ENCODE results near the gene SEC14L3. TPM values are rescaled to one million over a fixed set of nuclear protein-coding genes. Genes with fewer than 3 reads are reported as not detected.

Gene SEC14L3
- total and polyA plus RNA-seq, 2 donors (not counting 1 experiment from before 2014, with no cell fraction given): not detected

DNA sequence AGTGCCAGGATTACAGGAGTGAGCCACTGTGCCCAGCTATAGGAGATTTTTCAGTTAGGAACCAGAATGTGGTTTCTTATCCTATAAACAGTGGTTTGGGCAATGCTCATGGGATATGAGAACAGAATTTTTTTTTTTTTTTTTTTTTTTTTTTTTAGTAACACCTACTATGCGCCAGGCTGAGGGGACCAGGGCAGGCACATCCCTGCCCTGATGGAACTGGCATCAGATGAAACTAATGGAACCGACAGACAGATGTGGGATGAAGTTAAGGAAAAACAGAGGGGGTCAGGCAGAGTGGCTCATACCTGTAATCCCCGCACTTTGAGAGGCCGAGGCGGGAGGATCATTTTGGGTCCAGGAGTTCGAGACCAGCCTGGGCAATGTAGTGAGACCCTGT lies 28.8 kb upstream of the SEC14L3 start:
- CTCF ChIA-PET: no interaction called here
- no peak for ATAC-seq (ENCODE audit: low read depth)
- intact Hi-C loops (cut with micrococcal nuclease): no loop called here
- Histone ChIP-seq H3K4me2 (replicated peaks; ENCODE audit: low read depth, low read length, poor library complexity, severe bottlenecking) (no peak overlapping the region), H3K4me3 (ENCODE audit: control extremely low read depth in 1 of 5, extremely low read depth in 1 of 5, insufficient read depth in 1 of 5, low read depth in 2 of 5, low read length in 4 of 5) (no peak overlapping the region), H4K20me1 (ENCODE audit: control insufficient read depth, insufficient read depth, low read length, poor library complexity, severe bottlenecking) (no peaks in the 10 kb centered on the region), H3K4me1 (ENCODE audit: control insufficient read depth in 2 of 2, insufficient read depth in 2 of 2, low read length in 2 of 2) (no peaks in the 10 kb centered on the region), H3K27ac (ENCODE audit: low read length in 2 of 2) (no peak overlapping the region), H3K9me3 (ENCODE audit: control extremely low read depth in 1 of 3, control insufficient read depth in 2 of 3, insufficient read depth in 1 of 3, low read length in 2 of 3) (no peaks in the 10 kb centered on the region), H3K36me3 (replicated peaks in 1 of 2; ENCODE audit: control extremely low read depth in 1 of 2, control insufficient read depth in 1 of 2, extremely low read depth in 1 of 2, insufficient read depth in 2 of 2, low read length in 1 of 2) (no peaks in the 10 kb centered on the region), H2AFZ (ENCODE audit: insufficient read depth, low read depth, low read length, poor library complexity, severe bottlenecking) (no peak overlapping the region), H3K79me2 (ENCODE audit: control insufficient read depth, insufficient read depth, low read length) (no peaks in the 10 kb centered on the region), H3K27me3 (replicated peaks in 1 of 4; ENCODE audit: control extremely low read depth in 1 of 4, control insufficient read depth in 3 of 4, insufficient read depth in 4 of 4, low read length in 3 of 4) (peaks cover 0 to 13% (median 5%) of the 10 kb centered on the region in 4 experiments), H3K9ac (ENCODE audit: low read length) (no peak overlapping the region)
- TF ChIP-seq, protein P1, sequence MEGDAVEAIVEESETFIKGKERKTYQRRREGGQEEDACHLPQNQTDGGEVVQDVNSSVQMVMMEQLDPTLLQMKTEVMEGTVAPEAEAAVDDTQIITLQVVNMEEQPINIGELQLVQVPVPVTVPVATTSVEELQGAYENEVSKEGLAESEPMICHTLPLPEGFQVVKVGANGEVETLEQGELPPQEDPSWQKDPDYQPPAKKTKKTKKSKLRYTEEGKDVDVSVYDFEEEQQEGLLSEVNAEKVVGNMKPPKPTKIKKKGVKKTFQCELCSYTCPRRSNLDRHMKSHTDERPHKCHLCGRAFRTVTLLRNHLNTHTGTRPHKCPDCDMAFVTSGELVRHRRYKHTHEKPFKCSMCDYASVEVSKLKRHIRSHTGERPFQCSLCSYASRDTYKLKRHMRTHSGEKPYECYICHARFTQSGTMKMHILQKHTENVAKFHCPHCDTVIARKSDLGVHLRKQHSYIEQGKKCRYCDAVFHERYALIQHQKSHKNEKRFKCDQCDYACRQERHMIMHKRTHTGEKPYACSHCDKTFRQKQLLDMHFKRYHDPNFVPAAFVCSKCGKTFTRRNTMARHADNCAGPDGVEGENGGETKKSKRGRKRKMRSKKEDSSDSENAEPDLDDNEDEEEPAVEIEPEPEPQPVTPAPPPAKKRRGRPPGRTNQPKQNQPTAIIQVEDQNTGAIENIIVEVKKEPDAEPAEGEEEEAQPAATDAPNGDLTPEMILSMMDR (IDR thresholded peaks at IDR 0.05): no peak
- TF ChIP-seq EZH2 (IDR thresholded peaks at IDR 0.05; ENCODE audit: borderline replicate concordance, insufficient read depth, low read depth, low read length, poor library complexity, severe bottlenecking): no peak
- Mint-ChIP-seq H3K27ac (no peak overlapping the region), H3K4me3 (no peak overlapping the region), H3K4me1 (no peaks in the 10 kb centered on the region), H3K27me3 (peaks cover 18% of the 10 kb centered on the region), H3K9me3 (ENCODE audit: insufficient read depth) (no peaks in the 10 kb centered on the region)
- no peak for DNase-seq
- WGBS (ENCODE audit: insufficient coverage): 100% methylated on average over 4 of the region's 6 CpGs
- POLR2A ChIA-PET: no interaction called here

GRCh38 chr22:30497466-30498150 lies 25.8 kb upstream of the SEC14L3 start:
- H3K4me3 Mint-ChIP-seq: no peak overlapping the region
- ATAC-seq (ENCODE audit: low read depth): no peak
- peaks cover 0 to 2% (median 1%) of the 10 kb centered on the region in 4 experiments for H3K27me3 ChIP-seq (replicated peaks in 1 of 4; ENCODE audit: control extremely low read depth in 1 of 4, control insufficient read depth in 3 of 4, insufficient read depth in 4 of 4, low read length in 3 of 4)
- peaks cover 13% of the 10 kb centered on the region for H3K27me3 Mint-ChIP-seq
- no peaks in the 10 kb centered on the region for H4K20me1 ChIP-seq (ENCODE audit: control insufficient read depth, insufficient read depth, low read length, poor library complexity, severe bottlenecking)
- no peaks in the 10 kb centered on the region for H3K9me3 ChIP-seq (ENCODE audit: control extremely low read depth in 1 of 3, control insufficient read depth in 2 of 3, insufficient read depth in 1 of 3, low read length in 2 of 3)
- WGBS (ENCODE audit: insufficient coverage): 85% methylated on average over 5 of the region's 7 CpGs
- no peak for DNase-seq
- no peak overlapping the region for H3K27ac Mint-ChIP-seq
- H3K4me1 ChIP-seq (ENCODE audit: control insufficient read depth in 2 of 2, insufficient read depth in 2 of 2, low read length in 2 of 2): no peaks in the 10 kb centered on the region
- no peak overlapping the region for H3K9ac ChIP-seq (ENCODE audit: low read length)
- no peaks in the 10 kb centered on the region for H3K9me3 Mint-ChIP-seq (ENCODE audit: insufficient read depth)
- H3K4me3 ChIP-seq (ENCODE audit: control extremely low read depth in 1 of 5, extremely low read depth in 1 of 5, insufficient read depth in 1 of 5, low read depth in 2 of 5, low read length in 4 of 5): no peak overlapping the region
- POLR2A ChIA-PET: no interaction called here
- no peak overlapping the region for H3K27ac ChIP-seq (ENCODE audit: low read length in 2 of 2)
- H3K79me2 ChIP-seq (ENCODE audit: control insufficient read depth, insufficient read depth, low read length): no peaks in the 10 kb centered on the region
- no peak for TF ChIP-seq EZH2 (IDR thresholded peaks at IDR 0.05; ENCODE audit: borderline replicate concordance, insufficient read depth, low read depth, low read length, poor library complexity, severe bottlenecking)
- no peak overlapping the region for H3K4me2 ChIP-seq (replicated peaks; ENCODE audit: low read depth, low read length, poor library complexity, severe bottlenecking)
- intact Hi-C loops (cut with micrococcal nuclease): no loop called here
- no peaks in the 10 kb centered on the region for H3K36me3 ChIP-seq (replicated peaks in 1 of 2; ENCODE audit: control extremely low read depth in 1 of 2, control insufficient read depth in 1 of 2, extremely low read depth in 1 of 2, insufficient read depth in 2 of 2, low read length in 1 of 2)
- H2AFZ ChIP-seq (ENCODE audit: insufficient read depth, low read depth, low read length, poor library complexity, severe bottlenecking): no peak overlapping the region
- CTCF ChIA-PET: no interaction called here
- H3K4me1 Mint-ChIP-seq: no peaks in the 10 kb centered on the region
